ENCODE measurements around the gene LETM1.

LETM1 gene

GRCh38 chr4:1815096-1815996 lies 40.6 kb downstream of the LETM1 start:
- no peak overlapping the region for H3K4me3 ChIP-seq (ENCODE audit: control insufficient read depth, low read depth, low read length)
- no peak for DNase-seq (ENCODE audit: low read depth)
- no peak for TF ChIP-seq CTCF (IDR thresholded peaks at IDR 0.05; ENCODE audit: control insufficient read depth, insufficient read depth, low read depth, low read length, missing control alignments)

- no peak overlapping the region for H3K4me3 ChIP-seq (ENCODE audit: control insufficient read depth, low read depth, low read length)
- DNase-seq (ENCODE audit: low read depth), result no peak
- no peak for TF ChIP-seq CTCF (IDR thresholded peaks at IDR 0.05; ENCODE audit: control insufficient read depth, insufficient read depth, low read depth, low read length, missing control alignments)
Observed at GRCh38 chr4:1814453-1814852, 41.5 kb downstream of the LETM1 start.

GRCh38 chr4:1813915-1814314 lies 42.0 kb downstream of the LETM1 start:
- H3K4me3 ChIP-seq (ENCODE audit: control insufficient read depth, low read depth, low read length), result no peak overlapping the region
- peak; percentile 12 for TF ChIP-seq CTCF (IDR thresholded peaks at IDR 0.05; ENCODE audit: control insufficient read depth, insufficient read depth, low read depth, low read length, missing control alignments)
- no peak for DNase-seq (ENCODE audit: low read depth)

GRCh38 chr4:1813231-1813630 lies 42.7 kb downstream of the LETM1 start:
- DNase-seq (ENCODE audit: low read depth), result no peak
- TF ChIP-seq CTCF (IDR thresholded peaks at IDR 0.05; ENCODE audit: control insufficient read depth, insufficient read depth, low read depth, low read length, missing control alignments), result no peak
- H3K4me3 ChIP-seq (ENCODE audit: control insufficient read depth, low read depth, low read length), result no peak overlapping the region

- no peak overlapping the region for H3K4me3 ChIP-seq (ENCODE audit: control insufficient read depth, low read depth, low read length)
- no peak for TF ChIP-seq CTCF (IDR thresholded peaks at IDR 0.05; ENCODE audit: control insufficient read depth, insufficient read depth, low read depth, low read length, missing control alignments)
- DNase-seq (ENCODE audit: low read depth), result no peak
Observed at GRCh38 chr4:1812720-1813119, 43.2 kb downstream of the LETM1 start.

- H3K4me3 ChIP-seq (ENCODE audit: control insufficient read depth, low read depth, low read length), result no peak overlapping the region
- DNase-seq (ENCODE audit: low read depth), result no peak
- TF ChIP-seq CTCF (IDR thresholded peaks at IDR 0.05; ENCODE audit: control insufficient read depth, insufficient read depth, low read depth, low read length, missing control alignments), result no peak
Observed at GRCh38 chr4:1810765-1811164, 45.2 kb downstream of the LETM1 start.

Measured in AG09309 (cell line).